ENCODE measurements around the gene CFB. TPM values are rescaled to one million over a fixed set of nuclear protein-coding genes. Genes with fewer than 3 reads are reported as not detected.

Gene CFB
- total and polyA plus RNA-seq, 2 of the 13 experiments (the other 11 are each of a cell fraction or from before 2014, with no cell fraction given) = 171 to 513 TPM

- TF ChIP-seq PRDM15 (CRISPR knock-in tag; IDR thresholded peaks at IDR 0.05) (no peak), GABPB1 (CRISPR knock-in tag; IDR thresholded peaks at IDR 0.05) (0 out of 2 replicates have a peak, but pooled peaks have one; percentile 36), ZFAT (CRISPR knock-in tag; conservative IDR thresholded peaks at IDR 0.05) (no peak), THAP7 (CRISPR knock-in tag; IDR thresholded peaks at IDR 0.05) (no peak), SIX1 (CRISPR knock-in tag; IDR thresholded peaks at IDR 0.05; ENCODE audit: borderline replicate concordance) (no peak), ZHX2 (IDR thresholded peaks at IDR 0.05; ENCODE audit: low read depth) (peak; percentile 17; the same call in 1 of the 2 replicates), ZHX2 (CRISPR knock-in tag; IDR thresholded peaks at IDR 0.05; ENCODE audit: borderline replicate concordance) (no peak), ZNF878 (CRISPR knock-in tag; IDR thresholded peaks at IDR 0.05) (no peak), RNF219 (CRISPR knock-in tag; IDR thresholded peaks at IDR 0.05) (no peak), PHF8 (CRISPR knock-in tag; IDR thresholded peaks at IDR 0.05) (0 out of 2 replicates have a peak, but pooled peaks have one; percentile 10), TEAD3 (CRISPR knock-in tag; optimal IDR thresholded peaks at IDR 0.05; ENCODE audit: borderline replicate concordance) (peak; percentile 26), ZNF574 (CRISPR knock-in tag; IDR thresholded peaks at IDR 0.05) (peak; percentile 39)
Observed at GRCh38 chr6:31900917-31901414, 44.9 kb upstream of the CFB start (continued).
